Effector CD4-positive, alpha-beta T cell (primary cell): ENCODE results near the gene RASGRP2.
A peak's percentile ranks its signal among the peaks of the same experiment; 100 is the strongest.

Source experiments
- DNase-seq: peaks from one replicate; pipeline ENCODE4 v3.0.0-alpha.2; 2020

The RASGRP2 gene

DNA sequence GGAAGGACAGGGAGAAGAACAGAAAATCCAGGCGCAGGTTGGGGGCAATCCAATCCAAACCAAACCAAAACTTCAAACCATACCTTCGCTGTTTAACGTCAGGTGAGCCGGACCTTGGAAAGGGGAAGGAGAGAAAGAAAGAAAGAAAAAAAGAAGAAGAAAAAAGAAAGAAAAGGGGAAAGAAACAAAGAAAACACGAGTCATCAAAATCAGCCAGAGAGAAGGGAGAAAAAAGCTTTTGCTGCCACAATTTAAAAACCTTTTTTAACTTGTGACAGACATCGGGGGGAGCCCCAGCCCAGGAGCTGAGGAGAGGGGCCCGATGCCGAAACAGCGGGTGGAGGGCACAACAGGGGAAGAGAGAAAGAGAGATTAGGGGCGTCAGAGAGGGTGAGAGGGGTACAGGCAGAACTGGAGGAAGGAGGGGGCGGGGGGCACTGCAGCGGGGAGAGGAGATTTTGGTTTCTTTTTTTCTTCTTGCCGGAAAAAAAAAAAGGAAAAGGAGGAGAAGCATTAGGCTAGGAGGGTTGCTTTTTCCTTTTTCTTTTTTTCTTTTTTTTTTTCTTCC, 51.1 kb downstream of the RASGRP2 start:
- no peak for DNase-seq

- no peak for DNase-seq
Observed at GRCh38 chr11:64691543-64691942, 52.4 kb downstream of the RASGRP2 start.

DNA sequence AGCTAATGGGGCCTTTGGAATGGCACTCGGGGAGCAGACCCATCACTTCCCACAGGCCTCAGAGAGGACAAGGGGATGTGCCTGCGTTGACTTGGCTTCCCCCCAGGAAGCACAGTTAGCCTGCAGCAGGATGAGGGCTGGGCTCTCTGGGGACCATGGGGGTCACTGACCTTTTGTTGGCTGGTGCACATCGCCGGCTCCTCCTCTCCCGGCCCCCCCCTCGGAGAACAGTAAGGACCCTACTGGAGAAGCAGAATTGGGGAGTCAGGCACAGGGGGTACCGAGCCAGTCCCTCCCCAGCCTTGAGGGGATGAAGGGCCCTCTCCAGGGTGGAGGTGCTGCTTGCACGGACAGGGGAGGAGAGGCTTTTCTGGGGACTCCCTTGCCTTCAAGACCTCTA, 53.7 kb downstream of the RASGRP2 start:
- DNase-seq: no peak

GRCh38 chr11:64688534-64688982, 55.4 kb downstream of the RASGRP2 start:
- peak; percentile 90 for DNase-seq

- DNase-seq: no peak
Observed at GRCh38 chr11:64687643-64688533, 56.1 kb downstream of the RASGRP2 start.

- no peak for DNase-seq
Observed at GRCh38 chr11:64687204-64687603, 56.7 kb downstream of the RASGRP2 start.

GRCh38 chr11:64686466-64687170, 57.3 kb downstream of the RASGRP2 start:
- DNase-seq: no peak

DNA sequence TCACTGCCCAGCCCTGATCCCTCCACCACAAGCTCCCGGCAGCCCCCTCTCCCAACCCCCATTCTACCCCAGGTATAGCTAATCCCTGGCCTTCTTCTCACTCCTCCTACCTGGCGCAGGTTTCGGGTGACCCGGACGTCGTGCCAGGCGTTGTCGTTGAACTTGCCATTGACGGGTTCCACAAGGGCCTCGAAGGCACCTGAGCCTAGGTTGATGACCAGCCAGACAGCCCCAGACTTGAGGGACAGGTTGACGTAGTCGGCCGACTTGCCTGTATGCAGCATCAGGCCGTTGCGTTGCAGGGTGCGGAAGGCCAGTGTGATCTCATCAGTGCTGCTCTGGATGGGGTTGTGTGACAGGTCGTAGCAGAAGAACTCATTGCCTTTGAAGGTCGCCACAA, 58.4 kb downstream of the RASGRP2 start:
- no peak for DNase-seq

DNA sequence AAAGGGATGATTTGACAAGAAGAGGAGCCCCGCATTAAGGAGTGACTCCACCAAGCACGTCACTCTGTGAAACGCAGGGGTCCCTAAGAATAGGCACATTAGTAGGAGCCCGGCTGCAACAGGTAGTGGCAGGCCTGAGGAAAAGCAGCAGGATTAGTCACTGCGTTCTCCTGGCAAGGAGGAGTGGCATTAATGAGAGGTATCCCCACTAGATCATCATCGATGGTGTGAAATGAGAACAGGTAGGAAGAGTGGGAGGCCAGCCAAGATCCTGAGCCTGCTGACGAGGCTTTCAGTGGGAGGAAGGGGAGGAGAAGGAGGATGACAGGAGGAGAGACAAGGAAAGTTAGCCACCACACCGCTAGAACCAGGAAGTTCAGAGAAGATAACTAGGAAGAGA, 59.6 kb downstream of the RASGRP2 start:
- DNase-seq: no peak

GRCh38 chr11:64681171-64681570, 62.8 kb downstream of the RASGRP2 start:
- DNase-seq: no peak

- DNase-seq: no peak
Observed at GRCh38 chr11:64679846-64680245, 64.1 kb downstream of the RASGRP2 start.

DNA sequence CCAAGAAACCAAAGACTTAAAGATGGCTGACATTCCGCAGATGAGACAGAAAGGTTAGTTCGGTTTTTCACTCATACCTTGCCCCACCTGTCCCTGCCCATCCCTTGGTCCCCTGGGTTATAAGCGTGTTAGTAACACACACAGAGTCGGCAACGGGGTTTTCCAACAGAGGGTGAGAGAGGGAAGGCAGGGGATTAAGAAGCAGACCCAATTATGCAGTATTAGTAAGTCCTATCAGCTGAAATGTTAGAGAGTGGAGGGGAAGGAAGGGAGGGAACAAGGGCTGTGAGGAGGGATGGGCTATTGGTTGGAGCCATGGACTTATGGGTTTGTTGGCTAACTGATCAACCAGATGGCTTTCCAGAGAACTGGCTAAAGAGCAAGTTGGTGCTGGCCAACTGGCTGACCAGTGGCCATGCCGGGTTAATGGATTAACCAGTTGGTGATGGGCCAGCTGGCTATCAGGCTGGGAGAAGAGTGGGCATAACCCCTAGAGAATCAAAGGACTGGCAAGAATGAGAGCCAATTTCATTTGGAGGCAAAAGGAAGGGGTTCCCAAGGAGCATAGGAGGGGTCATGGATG, 66.4 kb downstream of the RASGRP2 start:
- no peak for DNase-seq
